GM18870 (cell line): Measurements from ENCODE around the gene ZNF771.
A peak's percentile ranks its signal among the peaks of the same experiment; 100 is the strongest.
"Not testable (repeated sequence)": the region's sequence is repeated elsewhere in the genome, so short reads cannot be mapped to it uniquely, and the experiment has no call there.

Experiments used
- ATAC-seq: cut with Tn5 transposase; IDR thresholded peaks from one replicate; pipeline ENCODE4 v1.9.1; 2021; ENCODE audit warnings: moderate library complexity; ENCODE audit not compliant: unreplicated experiment

ZNF771 gene

DNA sequence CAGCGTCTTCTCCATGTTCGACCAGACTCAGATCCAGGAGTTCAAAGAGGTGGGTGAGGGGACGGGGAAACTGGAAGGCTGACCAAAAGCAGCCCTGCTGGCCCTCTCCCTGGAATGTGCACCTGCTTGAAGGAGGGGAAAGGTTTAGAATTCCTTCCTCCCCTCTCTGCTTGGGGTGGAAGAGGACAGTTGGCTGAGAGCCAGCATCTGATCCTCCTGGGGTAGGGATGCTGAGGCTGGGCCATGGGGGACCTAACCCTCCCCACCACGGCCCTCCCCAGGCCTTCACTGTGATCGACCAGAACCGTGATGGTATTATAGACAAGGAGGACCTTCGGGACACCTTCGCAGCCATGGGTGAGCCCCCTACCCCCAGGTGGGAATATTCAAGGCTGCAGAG is 31.5 kb upstream of the ZNF771 start:
- ATAC-seq, result no peak

DNA sequence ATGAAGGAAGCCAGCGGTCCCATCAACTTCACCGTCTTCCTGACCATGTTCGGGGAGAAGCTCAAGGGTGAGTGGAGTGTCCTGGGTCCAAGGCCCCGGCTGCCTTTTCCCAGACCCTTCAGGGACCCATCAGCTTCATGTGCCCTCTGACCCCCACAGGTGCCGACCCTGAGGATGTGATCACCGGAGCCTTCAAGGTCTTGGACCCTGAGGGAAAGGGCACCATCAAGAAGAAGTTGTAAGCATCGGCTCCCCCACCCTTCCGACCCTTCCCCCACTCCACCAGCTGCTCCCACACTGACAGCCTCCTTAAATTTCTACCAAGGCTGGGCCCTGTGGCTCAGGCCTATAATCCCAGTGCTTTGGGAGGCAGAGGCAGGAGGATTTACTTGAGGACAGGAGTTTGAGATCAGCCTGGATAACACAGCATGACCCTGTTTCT is 30.9 kb upstream of the ZNF771 start:
- ATAC-seq, result no peak

DNA sequence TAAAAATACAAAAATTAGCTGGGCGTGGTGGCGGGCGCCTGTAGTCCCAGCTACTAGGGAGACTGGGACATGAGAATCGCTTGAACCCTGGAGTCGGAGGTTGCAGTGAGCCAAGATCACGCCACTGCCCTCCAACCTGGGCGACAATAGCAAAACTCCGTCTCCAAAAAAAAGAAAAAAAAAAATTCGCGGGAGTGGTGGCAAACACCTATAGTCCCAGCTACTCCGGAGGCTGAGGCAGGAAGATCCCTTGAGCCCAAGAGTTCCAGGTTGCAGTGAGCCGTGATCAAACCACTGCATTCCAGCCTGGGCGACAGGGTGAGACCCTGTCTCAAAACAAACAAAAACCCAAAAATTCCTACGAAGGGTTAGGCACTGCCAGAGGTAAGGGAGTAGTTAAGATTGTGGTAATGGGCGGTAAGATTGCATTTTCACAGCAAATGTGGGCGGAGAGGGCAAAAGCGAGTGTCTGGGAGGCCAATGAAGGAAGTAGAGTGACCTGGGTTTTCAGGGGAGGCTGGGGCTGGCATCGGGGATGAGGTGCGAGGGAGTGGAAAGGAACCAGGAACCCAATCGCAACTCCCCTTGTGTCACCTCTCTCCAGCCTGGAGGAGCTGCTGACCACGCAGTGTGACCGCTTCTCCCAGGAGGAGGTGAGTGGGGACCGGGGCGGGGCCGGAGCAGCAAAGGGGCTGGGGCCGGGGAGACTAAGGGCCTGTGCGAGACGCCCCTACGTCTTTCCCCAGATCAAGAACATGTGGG is 30.2 kb upstream of the ZNF771 start:
- no peak for ATAC-seq

DNA sequence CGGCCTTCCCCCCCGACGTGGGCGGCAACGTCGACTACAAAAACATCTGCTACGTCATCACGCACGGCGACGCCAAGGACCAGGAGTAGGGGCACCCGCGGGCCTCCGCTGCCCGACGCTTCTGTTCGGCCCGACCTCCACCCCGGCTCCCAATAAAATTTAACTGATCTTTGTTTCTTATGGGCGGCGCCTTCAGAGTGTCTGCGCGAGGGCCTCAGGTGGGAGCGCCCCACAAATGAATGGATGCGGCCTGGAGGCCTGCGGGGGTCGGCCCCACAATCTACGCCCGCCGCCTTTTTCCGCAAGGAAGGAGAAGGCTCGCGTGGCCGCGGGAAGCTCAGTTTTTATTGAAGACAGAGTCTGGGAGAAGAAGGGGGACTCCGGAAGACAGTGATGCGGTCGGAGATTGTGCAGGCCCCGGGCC is 29.6 kb upstream of the ZNF771 start:
- ATAC-seq, result peak; percentile 24

DNA sequence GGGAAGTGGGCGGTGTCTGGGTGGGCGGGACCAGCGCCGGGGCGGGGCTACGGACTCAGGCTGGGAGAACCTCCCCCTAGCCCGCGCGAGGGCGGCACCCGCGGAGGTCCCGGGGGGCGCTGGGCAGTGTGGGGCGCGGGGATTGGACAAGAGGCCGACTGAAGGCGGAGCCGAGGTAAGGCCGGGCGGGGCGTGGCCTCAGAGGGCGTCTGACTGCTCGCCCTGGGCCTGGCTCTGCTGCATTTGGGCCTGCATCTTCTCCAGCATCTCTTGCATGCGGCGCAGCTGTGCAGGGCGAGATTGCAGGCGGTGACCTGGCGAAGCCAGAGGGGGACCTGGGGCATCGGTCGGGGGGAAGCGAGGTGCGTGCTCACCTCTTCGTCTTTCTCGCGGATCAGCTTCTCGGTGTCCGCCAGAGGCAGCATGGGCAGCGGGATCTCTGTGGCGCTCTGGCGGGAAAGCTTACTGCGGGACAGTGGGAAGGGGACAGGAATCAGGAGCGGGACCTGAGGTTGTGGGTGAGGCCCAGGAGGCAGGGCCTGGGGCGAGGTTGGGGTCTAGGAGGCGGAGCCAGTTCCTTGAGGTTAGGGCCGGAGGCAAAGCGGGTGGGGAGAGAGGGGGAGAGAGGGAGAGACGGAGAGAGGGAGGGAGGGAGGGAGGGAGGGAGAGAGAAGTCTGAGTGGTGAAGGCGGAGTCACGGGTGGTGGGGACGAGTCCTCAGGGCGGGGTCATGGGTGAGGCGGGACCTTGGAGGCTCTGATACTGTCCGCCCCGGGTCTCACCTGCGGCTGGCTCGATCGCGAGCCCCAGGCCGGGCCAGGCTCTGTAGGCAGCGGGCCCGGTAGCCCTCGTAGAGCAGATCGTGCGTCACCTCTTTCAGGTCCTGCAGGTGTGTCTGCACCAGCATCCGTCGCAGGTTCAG is 28.9 kb upstream of the ZNF771 start:
- peak; percentile 69 for ATAC-seq

DNA sequence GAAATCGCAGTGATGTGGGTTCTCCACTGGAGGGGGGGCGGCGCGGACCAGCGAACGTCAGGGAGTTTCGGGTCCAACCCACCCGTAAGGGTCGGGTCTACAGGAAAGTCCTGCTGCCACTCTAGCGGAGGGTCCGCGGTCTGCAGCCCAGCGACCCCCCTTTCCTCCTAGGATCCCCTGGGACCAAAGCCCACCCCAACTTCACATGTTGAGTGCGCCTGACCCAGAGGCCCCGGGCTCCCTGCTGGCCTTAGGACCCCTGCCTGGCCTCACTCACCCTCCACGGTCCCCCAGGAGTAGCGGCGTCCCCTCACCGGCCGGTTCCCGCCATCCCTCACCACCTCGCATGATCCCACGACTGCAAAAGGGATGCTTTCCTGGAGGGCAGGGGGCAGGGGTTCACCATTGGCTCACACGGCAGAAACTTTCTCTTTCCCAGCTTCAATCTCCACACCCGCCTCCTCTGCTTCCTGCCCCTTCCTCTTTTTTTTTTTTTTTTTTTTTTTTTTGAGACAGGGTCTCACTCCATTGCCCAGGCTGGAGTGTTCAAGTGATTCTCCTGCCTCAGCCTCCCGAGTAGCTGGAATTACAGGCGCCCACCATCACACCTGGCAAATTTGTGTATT is 28.1 kb upstream of the ZNF771 start:
- no peak for ATAC-seq

DNA sequence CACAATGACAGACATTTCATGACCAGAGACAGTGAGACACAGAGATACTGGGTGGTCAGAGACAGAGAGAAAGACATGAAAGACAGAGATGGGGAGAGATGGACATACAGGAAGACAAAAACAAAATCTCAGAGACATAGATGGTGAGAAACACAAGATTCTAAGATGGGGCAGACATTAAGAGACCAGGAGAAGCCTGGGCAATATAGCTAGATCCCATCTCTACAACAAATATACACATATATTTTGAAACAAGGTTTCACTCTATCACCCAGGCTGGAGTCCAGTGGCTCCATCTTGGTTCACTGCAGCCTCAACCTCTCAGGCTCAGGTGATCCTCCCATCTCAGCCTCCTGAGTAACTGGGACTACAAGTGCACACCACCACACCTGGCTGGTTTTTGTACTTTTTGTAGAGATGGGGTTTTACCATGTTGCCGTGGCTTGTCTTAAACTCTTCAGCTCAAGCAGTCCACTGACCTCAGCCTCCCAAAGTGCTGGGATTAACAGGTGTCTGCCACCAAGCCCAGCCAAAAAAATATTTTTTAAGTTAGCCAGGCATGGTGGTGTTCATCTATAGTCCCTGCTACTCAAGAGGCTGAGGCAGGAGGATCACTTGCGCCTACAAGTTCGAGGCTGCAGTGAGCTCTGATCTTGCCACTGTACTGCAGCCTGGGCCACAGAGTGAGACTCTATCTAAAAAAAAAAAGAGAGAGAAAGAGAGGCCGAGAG is 27.2 kb upstream of the ZNF771 start:
- no peak for ATAC-seq

DNA sequence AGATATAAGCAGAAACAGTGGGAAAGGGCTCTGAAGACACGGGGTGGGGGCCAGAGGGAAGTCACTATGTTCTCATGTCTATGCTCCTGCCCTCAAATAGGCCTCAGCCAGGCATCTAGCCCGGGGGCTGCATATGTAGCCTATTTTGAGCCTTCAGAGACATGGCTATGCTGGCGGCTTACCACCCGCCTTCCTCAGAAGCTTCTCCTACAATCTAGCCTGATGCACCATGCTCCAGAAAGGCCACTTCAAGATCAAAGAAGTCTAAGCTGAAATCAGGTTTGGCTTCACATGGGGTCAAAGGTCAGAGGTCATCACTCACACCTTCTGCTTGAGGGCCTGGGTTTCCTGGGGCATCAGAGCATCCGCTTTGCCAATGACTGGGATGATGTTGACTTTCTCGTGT is 26.6 kb upstream of the ZNF771 start:
- no peak for ATAC-seq

DNA sequence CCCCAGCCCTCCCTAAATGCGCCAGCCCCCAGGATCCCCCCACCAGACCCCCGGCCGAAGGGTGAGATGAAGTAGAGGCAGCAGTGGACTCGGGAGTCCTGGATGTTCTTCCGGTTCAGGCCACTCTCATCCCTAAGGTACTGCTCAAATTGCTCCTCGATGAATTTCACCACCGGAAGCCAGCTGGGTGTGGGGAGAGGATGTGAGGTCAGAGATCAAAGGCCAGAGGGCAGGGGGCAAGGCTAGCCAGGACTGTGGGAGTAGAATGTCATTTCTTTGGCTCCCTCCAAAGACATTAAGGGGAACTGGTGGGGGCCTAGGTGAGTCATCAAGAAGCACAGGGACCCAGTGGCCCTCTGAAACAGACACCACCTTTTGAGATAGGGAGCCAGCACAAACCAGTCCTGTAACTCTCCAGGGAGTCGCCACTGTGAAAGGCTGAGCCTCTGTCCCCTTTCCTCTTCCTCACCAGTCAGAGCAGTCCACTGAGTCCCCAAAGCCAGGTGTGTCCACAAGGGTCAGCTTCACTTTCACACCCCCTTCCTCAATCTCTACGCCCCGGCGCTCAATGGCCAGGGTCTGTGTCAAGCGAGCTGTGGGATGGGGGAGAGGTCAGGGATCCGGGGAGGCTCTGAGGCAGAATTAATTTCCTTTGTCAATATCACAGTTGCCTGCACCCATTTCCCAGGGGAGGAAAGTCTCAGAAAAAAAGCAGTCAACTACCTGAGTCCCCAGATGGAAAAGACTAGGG is 25.9 kb upstream of the ZNF771 start:
- ATAC-seq, result no peak

DNA sequence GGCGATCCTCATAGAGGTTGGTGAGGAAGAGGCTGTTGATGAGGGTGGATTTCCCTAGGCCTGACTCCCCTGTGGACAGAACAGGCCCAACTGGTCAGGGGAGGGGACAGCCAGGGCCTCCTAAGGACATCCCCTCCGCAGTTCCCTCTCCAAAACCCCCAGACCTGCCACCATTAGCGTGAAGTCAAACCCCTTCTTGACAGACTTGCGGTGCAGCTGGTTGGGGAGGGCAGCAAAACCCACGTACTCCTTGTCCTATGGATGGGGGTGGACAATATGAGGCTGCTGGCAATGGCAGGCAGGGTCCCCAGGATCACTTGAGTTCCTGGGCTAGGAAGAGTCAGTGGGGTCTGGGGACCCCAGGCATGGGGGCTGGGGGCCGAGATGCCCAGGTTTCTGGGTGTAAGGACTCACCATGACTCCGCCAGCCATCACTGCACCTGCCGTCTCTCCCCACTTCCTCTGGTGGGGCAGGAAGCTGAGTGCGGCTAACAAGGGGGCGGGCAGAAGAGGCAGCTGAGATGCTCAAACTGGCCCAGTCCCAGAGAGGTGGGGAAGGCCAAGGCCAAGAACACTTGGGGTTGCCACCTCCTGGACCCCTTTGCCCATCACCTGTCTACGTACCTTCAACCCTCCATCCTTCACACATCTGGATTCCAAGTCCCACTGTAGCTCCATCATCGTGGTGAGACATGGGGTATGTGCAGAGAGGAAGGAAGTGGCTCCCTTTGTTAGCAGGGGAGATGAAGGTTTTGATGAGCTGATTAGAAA is 25.1 kb upstream of the ZNF771 start, which contains the start of gene SEPTIN1:
Gene SEPTIN1, minus strand, starts transcription at position 451 of the 771 bp plus-strand sequence. Its CDS starts 19 bp downstream, at position 432.
- ATAC-seq, result no peak

DNA sequence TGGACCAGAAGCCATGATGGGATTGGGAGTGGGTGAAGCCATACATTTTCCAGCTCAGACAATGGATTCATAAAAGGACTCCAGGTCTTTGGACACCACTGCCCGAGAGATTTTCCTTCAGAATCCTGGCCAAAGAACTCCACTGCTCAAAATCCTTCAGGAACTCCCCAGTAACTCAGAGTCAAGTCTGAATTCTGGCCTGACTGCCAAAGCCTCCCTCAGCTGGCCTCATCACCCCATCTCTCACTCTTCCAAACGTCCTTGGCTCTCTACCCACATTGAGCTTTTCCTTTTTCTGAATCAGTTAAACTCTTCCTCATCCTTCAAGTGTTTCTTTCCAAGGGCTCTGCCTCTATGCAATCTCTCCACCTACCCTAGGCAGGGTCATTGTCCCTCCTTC is 23.9 kb upstream of the ZNF771 start:
- no peak for ATAC-seq

DNA sequence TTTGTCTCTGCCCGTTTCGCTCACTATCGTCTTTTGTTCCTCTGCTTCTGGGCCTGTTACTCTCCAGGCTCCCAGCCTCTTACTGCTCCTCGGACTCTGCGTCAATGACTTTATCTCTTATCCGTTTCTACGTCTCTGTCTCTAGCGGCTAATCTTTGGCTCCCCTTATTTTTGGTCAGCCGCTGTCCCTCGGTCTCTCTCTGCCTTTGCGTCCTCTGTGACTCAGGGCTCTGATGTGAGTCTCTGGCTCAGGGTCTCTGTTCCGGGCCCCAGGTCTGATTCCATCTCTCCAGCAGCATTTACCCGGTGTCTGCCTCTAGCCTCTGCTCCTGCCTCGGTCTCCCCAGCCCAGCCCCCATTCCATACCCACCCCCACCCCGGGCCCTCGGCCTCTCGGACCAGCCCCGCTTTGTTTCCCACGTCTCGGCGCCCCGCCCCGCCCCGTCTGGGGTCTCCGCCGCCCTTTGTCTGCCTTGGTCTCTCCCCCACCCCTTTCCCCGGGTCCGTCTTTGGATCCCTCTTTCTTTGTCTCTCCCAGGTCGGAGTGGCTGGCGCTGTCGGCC is 12.7 kb upstream of the ZNF771 start:
- ATAC-seq, result no peak

DNA sequence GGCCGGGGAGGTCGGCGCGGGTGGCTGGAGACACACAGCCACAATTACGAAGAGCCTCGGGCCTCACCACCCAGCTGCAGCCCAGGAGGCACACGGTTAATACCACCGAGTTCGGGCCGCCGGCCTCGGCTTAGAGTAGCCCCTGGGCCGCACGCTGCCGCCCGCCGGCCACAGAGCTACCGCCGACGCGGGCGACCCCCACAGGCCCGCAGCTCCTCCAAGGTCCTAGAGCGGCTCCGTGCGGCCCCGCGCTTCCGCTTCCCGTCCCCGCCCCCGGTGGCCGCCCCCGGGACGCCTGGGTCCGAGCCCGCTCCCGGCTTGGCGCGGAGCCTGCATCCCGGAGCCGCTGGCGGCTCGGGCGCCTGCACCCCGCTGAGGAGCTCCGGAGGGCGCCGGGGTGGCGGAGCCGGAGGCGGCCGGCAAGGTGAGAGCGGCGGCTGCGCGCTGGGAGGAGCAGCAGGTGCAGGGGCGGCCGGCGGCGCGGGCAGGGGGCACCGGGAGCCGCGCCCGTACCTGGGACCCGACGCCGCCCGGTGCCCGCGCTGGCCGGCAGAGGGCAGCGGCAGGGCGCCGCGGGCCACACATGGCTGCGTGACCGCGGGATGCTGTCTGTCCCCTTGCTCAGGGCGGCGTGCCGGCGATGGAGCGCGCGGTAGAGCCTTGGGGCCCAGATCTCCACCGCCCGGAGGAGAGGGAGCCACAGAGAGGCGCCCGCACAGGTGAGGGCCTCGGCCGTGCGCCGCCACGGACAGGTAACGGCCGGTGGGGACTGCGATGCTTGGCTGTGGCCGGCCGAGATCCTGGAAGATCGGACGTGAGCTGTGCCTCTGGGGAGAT is 12.0 kb upstream of the ZNF771 start, which contains the start of gene ZNF48:
Gene ZNF48, plus strand, starts transcription at position 266 of the 837 bp plus-strand sequence. Its CDS starts 375 bp downstream, at position 641.
- no peak for ATAC-seq

DNA sequence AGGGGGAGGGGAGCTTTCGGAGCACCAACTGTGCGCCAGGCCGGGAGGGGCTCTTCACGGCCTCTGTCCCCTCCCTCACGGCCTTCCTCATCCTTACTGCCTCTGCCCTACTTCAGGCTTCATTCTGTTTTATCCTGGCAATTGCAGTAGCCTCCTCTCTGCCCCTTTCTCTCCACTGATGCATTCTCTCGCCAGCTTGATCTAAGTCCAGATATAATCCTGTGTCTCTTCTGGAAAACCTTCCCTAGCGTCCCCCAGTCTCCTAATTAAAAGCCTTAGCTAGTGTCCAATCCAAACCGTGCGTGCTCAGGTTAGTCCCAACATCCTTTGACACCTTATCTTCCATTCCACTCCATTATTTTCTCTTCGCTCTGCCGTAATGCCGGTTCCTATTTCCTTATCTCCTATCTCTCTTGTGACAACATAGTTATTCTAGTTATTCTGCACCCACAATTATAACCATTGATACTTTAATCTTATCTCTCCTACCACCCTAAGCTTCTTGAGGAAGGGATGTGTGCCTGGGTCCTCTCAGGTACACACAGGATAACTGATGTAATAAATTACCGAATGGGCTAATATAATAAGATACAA is 11.3 kb upstream of the ZNF771 start:
- no peak for ATAC-seq

DNA sequence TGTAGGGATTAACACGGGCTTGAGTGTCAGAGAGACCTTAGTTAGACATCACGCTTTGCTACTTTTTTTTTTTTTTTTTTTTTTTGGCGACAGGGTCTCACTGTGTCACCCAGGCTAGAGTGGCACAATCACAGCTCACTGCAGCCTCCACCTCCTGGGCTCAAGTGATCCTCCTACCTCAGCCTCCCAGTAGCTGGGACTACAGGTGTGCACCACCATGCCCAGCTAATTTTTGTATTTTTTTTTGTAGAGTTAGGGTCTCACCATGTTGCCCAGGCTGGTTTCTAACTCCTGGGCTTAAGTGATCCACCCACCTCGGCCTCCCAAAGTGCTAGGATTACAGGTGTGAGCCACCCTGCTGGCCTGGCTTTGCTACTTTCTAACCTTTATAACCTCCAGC is 10.8 kb upstream of the ZNF771 start:
- ATAC-seq, result not testable (repeated sequence)

DNA sequence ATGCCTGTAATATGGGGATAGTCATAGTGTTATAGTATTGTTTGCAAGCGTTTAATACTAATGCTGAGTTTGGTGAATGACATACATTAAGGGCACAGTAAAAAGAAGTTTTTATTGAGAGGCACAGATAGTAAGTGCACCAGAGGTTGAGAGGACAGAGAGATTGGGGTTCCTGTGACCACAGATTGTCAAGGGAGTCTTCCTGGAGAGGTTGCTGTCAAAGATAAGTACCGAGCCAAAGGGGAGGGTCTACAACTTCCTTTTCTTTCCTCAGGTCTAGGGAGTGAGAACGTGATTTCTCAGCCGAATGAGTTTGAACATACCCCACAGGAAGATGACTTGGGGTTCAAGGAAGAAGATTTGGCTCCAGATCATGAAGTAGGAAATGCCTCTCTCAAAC is 10.3 kb upstream of the ZNF771 start:
- no peak for ATAC-seq
